ENCODE measurements around the gene PFKFB3.

- TF ChIP-seq ZBTB7A (tag by site-specific recombination; IDR thresholded peaks at IDR 0.05; ENCODE audit: low read depth): no peak
- no peak for TF ChIP-seq CTCF (tag by site-specific recombination; IDR thresholded peaks at IDR 0.05)
- no peak for TF ChIP-seq ZFP41 (tag by site-specific recombination; IDR thresholded peaks at IDR 0.05; ENCODE audit: borderline replicate concordance)
- no peak for TF ChIP-seq ZNF521 (tag by site-specific recombination; IDR thresholded peaks at IDR 0.05)
- TF ChIP-seq SP7 (tag by site-specific recombination; IDR thresholded peaks at IDR 0.05): no peak
- no peak for TF ChIP-seq ZNF664 (tag by site-specific recombination; IDR thresholded peaks at IDR 0.05)
- TF ChIP-seq REST (tag by site-specific recombination; IDR thresholded peaks at IDR 0.05): no peak
These were observed 25.3 kb downstream of the PFKFB3 start for GRCh38 chr10:6228010-6228511.
